ENCODE measurements around the gene WDR82. TPM values are rescaled to one million over a fixed set of nuclear protein-coding genes. Genes with fewer than 3 reads are reported as not detected.
"Not testable (repeated sequence)": the region's sequence is repeated elsewhere in the genome, so short reads cannot be mapped to it uniquely, and the experiment has no call there.

The WDR82 gene
- total RNA-seq, 1 donor from 2014 or later = 105 TPM

- Mint-ChIP-seq H3K27ac (no peak overlapping the region), H3K4me1 (peaks cover 8% of the 10 kb centered on the region), H3K9me3 (no peaks in the 10 kb centered on the region), H3K4me3 (no peak overlapping the region), H3K27me3 (ENCODE audit: low read depth) (no peaks in the 10 kb centered on the region), H3K36me3 (no peaks in the 10 kb centered on the region)
- peak; percentile 29 for TF ChIP-seq CTCF (IDR thresholded peaks at IDR 0.05; ENCODE audit: unreplicated experiment)
- DNase-seq (ENCODE audit: low spot score in 2 of 2, unreplicated experiment in 2 of 2) = no peak
Observed at GRCh38 chr3:52289747-52290595, 11.5 kb upstream of the WDR82 start.

DNA sequence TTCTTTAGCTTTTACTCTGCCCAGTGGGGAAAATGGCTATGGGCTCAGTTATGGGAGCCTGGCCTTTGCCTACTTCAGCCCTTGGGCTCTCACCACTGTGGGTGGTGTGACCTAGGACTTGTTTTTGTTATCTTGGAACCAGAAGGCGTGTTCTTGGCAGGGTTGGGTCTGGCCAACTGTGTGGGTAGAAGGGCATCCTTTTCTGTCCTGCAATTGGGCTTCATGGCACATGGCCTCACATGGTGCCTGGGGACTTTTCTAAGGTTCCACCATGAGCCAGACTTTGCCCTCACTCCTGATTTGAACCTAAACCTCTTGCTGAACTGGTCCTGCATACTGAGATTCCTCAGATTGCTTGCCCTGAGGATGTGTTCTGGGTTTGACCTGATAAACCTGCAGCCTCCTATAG, 10.9 kb upstream of the WDR82 start:
- H3K4me3 Mint-ChIP-seq = peak overlapping the region; percentile 99
- no peak for DNase-seq (ENCODE audit: low spot score in 2 of 2, unreplicated experiment in 2 of 2)
- no peaks in the 10 kb centered on the region for H3K36me3 Mint-ChIP-seq
- H3K9me3 Mint-ChIP-seq = no peaks in the 10 kb centered on the region
- TF ChIP-seq CTCF (IDR thresholded peaks at IDR 0.05; ENCODE audit: unreplicated experiment) = no peak
- no peak overlapping the region for H3K27ac Mint-ChIP-seq
- H3K27me3 Mint-ChIP-seq (ENCODE audit: low read depth) = no peaks in the 10 kb centered on the region
- peaks cover 8% of the 10 kb centered on the region for H3K4me1 Mint-ChIP-seq

DNA sequence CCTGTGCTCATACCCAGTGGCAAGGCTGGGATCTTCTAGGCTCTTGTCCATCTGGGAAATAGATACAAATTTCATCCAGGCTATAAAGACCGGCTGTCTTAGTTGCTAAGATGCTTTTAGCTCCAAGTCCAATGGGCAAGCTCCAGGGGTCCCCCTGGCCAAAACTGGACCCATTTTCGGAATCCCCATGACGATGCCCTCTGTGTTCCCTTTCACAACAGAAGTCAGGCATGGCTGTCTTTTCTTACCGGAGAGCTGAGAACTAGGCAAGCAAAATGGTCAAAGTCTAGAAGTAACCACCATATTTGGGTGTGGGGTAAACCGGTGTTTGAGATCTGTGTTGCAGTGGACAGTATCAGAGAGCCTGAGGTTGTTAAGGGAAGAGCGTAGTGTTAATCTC, 10.2 kb upstream of the WDR82 start:
- H3K36me3 Mint-ChIP-seq = no peaks in the 10 kb centered on the region
- H3K4me1 Mint-ChIP-seq = peaks cover 8% of the 10 kb centered on the region
- peak overlapping the region; percentile 100 for H3K27ac Mint-ChIP-seq
- no peak for DNase-seq (ENCODE audit: low spot score in 2 of 2, unreplicated experiment in 2 of 2)
- no peaks in the 10 kb centered on the region for H3K27me3 Mint-ChIP-seq (ENCODE audit: low read depth)
- no peaks in the 10 kb centered on the region for H3K9me3 Mint-ChIP-seq
- H3K4me3 Mint-ChIP-seq = peak overlapping the region; percentile 99
- TF ChIP-seq CTCF (IDR thresholded peaks at IDR 0.05; ENCODE audit: unreplicated experiment) = no peak

DNA sequence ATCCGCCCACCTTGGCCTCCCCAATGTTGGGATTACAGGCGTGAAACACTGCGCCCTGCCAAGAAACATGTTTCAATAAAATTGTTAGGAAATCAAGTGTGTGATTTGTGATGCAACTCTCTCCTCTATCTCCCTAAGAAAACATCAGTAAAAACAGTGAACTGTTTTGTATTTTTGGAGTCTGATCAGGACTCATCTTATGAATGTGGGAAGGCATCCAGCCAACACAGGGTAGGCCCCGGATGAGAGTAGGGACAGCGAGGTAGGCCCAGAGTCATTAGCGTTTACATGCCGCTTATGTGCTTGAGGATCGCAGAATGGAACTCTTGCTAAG, 8.3 kb upstream of the WDR82 start:
- H3K4me1 Mint-ChIP-seq = peaks cover 24% of the 10 kb centered on the region
- peak overlapping the region; percentile 99 for H3K4me3 Mint-ChIP-seq
- H3K9me3 Mint-ChIP-seq = no peaks in the 10 kb centered on the region
- no peak for TF ChIP-seq CTCF (IDR thresholded peaks at IDR 0.05; ENCODE audit: unreplicated experiment)
- DNase-seq (ENCODE audit: low spot score in 2 of 2, unreplicated experiment in 2 of 2) = no peak
- no peaks in the 10 kb centered on the region for H3K27me3 Mint-ChIP-seq (ENCODE audit: low read depth)
- peak overlapping the region; percentile 100 for H3K27ac Mint-ChIP-seq
- no peaks in the 10 kb centered on the region for H3K36me3 Mint-ChIP-seq

GRCh38 chr3:52284051-52284450, 5.6 kb upstream of the WDR82 start:
- not testable (repeated sequence) for H3K36me3 Mint-ChIP-seq; H3K4me3 Mint-ChIP-seq; H3K27ac Mint-ChIP-seq; H3K27me3 Mint-ChIP-seq (ENCODE audit: low read depth); H3K9me3 Mint-ChIP-seq; DNase-seq (ENCODE audit: low spot score in 2 of 2, unreplicated experiment in 2 of 2)
- peaks cover 41% of the 10 kb centered on the region for H3K4me1 Mint-ChIP-seq

DNA sequence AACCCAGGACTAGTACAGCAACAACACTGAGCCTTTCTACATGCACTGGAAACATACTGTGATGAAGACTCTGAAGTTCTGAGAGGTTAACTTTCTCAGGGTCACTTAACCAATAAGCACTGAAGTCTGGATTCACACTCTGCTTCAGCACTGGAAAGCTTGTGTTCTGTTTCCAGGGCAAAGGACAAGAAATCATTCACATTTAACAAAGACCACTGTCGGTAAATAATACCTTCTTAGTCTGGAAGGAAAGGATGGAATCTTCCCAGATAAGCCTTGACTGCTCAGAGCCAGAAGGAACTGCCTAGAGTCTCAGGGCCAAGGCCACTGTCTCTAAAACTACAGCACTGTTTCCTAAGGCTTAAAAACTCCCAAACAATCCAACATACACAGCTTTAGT, 4.9 kb upstream of the WDR82 start:
- DNase-seq (ENCODE audit: low spot score in 2 of 2, unreplicated experiment in 2 of 2) = no peak
- peaks cover 45% of the 10 kb centered on the region for H3K4me1 Mint-ChIP-seq
- no peak for TF ChIP-seq CTCF (IDR thresholded peaks at IDR 0.05; ENCODE audit: unreplicated experiment)
- H3K27me3 Mint-ChIP-seq (ENCODE audit: low read depth) = no peaks in the 10 kb centered on the region
- H3K36me3 Mint-ChIP-seq = no peaks in the 10 kb centered on the region
- no peak overlapping the region for H3K4me3 Mint-ChIP-seq
- peak overlapping the region; percentile 87 for H3K27ac Mint-ChIP-seq
- no peaks in the 10 kb centered on the region for H3K9me3 Mint-ChIP-seq

Measured in mesothelial cell of epicardium (in vitro differentiated cells).